ENCODE data around the gene SLC18B1. TPM values are rescaled to one million over a fixed set of nuclear protein-coding genes. Genes with fewer than 3 reads are reported as not detected.
A peak's percentile ranks its signal among the peaks of the same experiment; 100 is the strongest.

SLC18B1 gene
- total and polyA plus RNA-seq, 2 of the 13 experiments (the other 11 are each of a cell fraction or from before 2014, with no cell fraction given) = 11.4 to 13.8 TPM

DNA sequence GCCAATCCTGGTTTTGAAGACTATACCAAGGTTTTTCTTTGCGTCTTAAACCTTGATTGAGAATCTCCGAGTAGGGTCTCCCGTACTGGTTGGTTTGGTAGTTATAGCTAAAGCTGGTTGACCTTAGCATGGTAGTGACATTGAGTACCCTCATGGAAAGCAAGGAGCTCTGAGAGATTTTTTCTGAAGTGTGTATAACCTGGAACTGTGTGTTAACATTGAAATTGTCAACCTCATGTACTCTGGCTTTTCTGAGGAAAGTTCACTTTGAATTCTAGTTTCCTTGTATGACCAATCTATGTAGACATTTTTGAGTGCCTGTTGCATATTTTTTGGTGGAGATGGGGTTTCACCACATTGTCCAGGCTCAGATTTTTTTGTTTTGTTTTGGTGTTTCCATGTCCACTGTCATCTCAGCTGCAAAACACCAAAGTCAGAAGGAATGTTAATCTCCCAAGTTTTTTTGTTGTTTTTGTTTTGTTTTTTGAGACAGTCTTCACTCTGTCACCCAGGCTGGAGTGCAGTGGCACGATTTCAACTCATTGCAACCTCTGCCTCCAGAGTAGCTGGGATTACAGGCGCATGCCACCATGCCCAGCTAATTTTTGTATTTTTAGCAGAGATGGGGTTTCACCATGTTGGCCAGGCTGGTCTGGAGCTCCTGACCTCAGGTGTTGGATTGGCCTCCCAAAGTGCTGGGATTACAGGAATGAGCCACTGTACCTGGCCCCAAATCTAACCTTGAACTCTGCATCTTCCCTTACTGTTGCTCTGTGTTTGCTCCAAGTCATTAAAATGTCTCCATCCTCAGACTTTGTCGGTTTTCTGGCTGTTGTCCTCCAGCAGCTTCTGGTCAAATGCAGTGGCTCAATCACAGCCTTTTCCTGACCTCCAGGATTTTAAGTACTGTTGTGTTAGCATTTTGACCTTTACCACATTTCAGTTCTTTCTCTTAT, 20.2 kb upstream of the SLC18B1 start (continued):
- no peak for TF ChIP-seq ZNF782 (CRISPR knock-in tag; IDR thresholded peaks at IDR 0.05; ENCODE audit: borderline replicate concordance)
- no peak for TF ChIP-seq KLF6 (CRISPR knock-in tag; IDR thresholded peaks at IDR 0.05)
- no peak for TF ChIP-seq KAT2B (IDR thresholded peaks at IDR 0.05; ENCODE audit: borderline replicate concordance, low read depth, low read length)
- no peak for TF ChIP-seq ZNF343 (CRISPR knock-in tag; IDR thresholded peaks at IDR 0.05)
- TF ChIP-seq KDM5B (CRISPR knock-in tag; IDR thresholded peaks at IDR 0.05; ENCODE audit: borderline replicate concordance) = no peak
- TF ChIP-seq HNF4G (IDR thresholded peaks at IDR 0.05; ENCODE audit: borderline replicate concordance, low read depth, low read length) = peak; percentile 24; the same call in 1 of the 2 replicates
- no peak for TF ChIP-seq HNF4G (CRISPR knock-in tag; IDR thresholded peaks at IDR 0.05; ENCODE audit: borderline replicate concordance, low read depth)
- TF ChIP-seq, protein P1, sequence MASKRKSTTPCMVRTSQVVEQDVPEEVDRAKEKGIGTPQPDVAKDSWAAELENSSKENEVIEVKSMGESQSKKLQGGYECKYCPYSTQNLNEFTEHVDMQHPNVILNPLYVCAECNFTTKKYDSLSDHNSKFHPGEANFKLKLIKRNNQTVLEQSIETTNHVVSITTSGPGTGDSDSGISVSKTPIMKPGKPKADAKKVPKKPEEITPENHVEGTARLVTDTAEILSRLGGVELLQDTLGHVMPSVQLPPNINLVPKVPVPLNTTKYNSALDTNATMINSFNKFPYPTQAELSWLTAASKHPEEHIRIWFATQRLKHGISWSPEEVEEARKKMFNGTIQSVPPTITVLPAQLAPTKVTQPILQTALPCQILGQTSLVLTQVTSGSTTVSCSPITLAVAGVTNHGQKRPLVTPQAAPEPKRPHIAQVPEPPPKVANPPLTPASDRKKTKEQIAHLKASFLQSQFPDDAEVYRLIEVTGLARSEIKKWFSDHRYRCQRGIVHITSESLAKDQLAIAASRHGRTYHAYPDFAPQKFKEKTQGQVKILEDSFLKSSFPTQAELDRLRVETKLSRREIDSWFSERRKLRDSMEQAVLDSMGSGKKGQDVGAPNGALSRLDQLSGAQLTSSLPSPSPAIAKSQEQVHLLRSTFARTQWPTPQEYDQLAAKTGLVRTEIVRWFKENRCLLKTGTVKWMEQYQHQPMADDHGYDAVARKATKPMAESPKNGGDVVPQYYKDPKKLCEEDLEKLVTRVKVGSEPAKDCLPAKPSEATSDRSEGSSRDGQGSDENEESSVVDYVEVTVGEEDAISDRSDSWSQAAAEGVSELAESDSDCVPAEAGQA (IDR thresholded peaks at IDR 0.05; ENCODE audit: low read depth) = no peak
- TF ChIP-seq, protein P1 (CRISPR knock-in tag; IDR thresholded peaks at IDR 0.05; ENCODE audit: borderline replicate concordance) = no peak; the same call in 1 of the 2 replicates
- no peak for TF ChIP-seq ZNF547 (CRISPR knock-in tag; IDR thresholded peaks at IDR 0.05)
- TF ChIP-seq PAX8 (CRISPR knock-in tag; IDR thresholded peaks at IDR 0.05; ENCODE audit: borderline replicate concordance) = no peak
- TF ChIP-seq ZSCAN12 (CRISPR knock-in tag; IDR thresholded peaks at IDR 0.05) = no peak
- no peak for TF ChIP-seq ZNF83 (CRISPR knock-in tag; IDR thresholded peaks at IDR 0.05; ENCODE audit: borderline replicate concordance)
- TF ChIP-seq, protein P2, sequence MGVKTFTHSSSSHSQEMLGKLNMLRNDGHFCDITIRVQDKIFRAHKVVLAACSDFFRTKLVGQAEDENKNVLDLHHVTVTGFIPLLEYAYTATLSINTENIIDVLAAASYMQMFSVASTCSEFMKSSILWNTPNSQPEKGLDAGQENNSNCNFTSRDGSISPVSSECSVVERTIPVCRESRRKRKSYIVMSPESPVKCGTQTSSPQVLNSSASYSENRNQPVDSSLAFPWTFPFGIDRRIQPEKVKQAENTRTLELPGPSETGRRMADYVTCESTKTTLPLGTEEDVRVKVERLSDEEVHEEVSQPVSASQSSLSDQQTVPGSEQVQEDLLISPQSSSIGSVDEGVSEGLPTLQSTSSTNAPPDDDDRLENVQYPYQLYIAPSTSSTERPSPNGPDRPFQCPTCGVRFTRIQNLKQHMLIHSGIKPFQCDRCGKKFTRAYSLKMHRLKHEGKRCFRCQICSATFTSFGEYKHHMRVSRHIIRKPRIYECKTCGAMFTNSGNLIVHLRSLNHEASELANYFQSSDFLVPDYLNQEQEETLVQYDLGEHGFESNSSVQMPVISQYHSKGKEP (CRISPR knock-in tag; IDR thresholded peaks at IDR 0.05) = no peak
- TF ChIP-seq, protein P3, sequence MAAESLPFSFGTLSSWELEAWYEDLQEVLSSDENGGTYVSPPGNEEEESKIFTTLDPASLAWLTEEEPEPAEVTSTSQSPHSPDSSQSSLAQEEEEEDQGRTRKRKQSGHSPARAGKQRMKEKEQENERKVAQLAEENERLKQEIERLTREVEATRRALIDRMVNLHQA (CRISPR knock-in tag; IDR thresholded peaks at IDR 0.05) = no peak
- TF ChIP-seq, protein P4, sequence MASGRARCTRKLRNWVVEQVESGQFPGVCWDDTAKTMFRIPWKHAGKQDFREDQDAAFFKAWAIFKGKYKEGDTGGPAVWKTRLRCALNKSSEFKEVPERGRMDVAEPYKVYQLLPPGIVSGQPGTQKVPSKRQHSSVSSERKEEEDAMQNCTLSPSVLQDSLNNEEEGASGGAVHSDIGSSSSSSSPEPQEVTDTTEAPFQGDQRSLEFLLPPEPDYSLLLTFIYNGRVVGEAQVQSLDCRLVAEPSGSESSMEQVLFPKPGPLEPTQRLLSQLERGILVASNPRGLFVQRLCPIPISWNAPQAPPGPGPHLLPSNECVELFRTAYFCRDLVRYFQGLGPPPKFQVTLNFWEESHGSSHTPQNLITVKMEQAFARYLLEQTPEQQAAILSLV (CRISPR knock-in tag; IDR thresholded peaks at IDR 0.05; ENCODE audit: borderline replicate concordance) = peak; percentile 29; the same call in 1 of the 2 replicates
- no peak for TF ChIP-seq SRSF9 (IDR thresholded peaks at IDR 0.05; ENCODE audit: borderline replicate concordance, insufficient read depth, low read depth, low read length, poor library complexity, severe bottlenecking)
- TF ChIP-seq NR1H2 (CRISPR knock-in tag; IDR thresholded peaks at IDR 0.05; ENCODE audit: borderline replicate concordance, low read depth) = no peak
- TF ChIP-seq SIN3A (IDR thresholded peaks at IDR 0.05; ENCODE audit: borderline replicate concordance, low read depth, low read length) = 0 out of 2 replicates have a peak, but pooled peaks have one; percentile 37
- TF ChIP-seq RFX5 (IDR thresholded peaks at IDR 0.05; ENCODE audit: low read depth, low read length) = no peak

Data from HepG2 (cell line).